ENCODE measurements around the gene LIPC.

The LIPC gene

DNA sequence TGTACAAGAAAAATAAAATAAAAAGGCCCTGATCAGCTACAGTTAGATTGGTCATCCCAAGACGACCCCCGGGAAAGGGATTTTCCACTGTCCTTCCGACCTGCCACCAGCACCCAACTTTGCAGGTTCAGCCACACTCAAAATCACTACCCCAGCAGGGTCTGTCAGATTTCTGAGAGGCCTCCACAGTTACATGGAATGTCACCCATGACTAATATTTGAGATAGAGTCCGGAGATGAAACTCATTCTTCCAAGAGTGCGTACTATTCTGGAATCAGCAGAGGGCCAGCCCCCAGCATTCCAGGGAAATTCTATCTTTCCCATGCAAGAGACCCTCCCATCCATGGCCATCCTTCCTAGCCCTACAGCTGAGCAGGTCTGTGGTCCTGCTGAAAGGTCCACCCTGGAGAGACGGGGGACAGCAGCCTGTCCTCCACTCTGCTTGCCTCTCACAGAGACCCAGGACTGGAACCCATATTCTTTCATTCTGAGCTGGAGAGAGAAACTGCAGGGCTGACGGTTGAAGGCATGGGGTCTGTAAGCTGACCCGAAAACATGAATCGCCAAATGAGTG lies 5.8 kb downstream of the LIPC start:
- DNase-seq, result no peak

DNA sequence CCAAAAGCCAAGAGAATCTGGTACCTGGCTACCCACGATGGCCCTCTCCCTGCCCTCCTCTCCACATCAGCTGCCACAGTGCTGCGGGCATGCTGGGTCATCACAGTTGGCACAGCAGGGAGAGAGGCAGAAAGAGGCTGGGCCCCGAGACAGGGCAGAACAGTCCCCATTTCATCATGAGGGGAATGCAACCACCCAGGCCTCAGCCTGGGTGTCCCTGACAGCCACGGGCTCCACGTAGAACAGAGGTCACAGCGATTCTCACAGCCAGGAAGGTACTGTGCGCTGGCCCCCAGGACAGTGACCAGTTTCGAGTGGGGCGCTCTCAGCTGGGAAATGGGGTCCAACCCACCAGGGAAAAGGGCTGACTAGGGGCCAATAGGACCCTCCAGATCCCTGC lies 6.3 kb downstream of the LIPC start:
- no peak for DNase-seq

DNA sequence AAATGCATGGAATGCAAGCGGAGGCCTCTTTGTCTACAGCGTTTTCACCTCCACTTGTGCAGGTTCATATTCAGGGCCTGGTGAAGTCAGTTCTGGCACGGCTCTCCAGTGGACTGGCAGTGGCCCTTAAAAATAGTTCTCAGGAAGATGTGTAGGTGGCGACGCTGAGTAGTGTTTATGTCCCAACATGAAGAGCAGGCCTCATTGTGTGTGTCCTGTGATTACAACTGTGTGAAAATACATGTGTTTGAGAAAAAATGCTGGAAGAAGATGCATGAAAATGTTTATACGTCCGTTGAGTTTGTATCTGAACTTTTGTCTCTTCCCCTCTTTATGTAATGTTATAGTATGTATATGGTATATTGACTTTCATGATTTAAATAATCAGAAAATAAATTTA lies 7.2 kb downstream of the LIPC start:
- peak; percentile 64 for DNase-seq

DNA sequence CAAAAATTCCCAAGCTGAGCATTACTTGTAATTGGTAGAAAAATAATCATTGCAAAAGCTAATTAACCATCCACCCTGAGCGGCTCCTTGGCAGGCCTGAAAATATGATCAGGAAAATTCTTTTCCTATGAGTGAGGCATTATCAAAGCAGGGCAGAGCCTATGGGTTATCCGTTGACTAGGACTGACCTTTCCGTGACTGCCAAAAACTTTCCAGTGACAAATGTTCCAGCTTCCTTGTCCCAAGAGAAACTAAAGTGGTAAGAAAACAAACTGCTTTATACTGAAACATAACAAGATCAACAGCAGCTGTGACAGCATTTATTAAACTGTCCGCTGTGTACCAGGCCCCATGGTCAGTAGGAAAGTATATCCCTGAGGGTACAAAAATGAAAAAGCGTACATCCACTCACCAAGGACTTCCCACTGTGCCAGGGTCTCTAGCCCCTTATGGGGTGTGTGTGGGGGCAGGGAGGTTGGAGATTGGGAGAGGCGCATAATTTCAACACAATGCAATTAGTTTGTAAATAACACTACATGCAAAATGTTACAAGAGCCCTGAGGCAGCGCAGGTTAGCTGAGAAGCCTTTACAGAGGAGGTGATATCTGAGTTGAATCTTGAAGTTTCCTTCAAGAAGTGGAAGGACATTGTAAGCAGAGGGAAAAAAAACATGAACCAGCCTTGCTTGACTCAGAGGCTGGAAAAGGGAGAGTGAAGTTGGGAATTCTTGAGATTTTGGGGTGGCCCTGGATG lies 8.5 kb downstream of the LIPC start:
- no peak for DNase-seq

DNA sequence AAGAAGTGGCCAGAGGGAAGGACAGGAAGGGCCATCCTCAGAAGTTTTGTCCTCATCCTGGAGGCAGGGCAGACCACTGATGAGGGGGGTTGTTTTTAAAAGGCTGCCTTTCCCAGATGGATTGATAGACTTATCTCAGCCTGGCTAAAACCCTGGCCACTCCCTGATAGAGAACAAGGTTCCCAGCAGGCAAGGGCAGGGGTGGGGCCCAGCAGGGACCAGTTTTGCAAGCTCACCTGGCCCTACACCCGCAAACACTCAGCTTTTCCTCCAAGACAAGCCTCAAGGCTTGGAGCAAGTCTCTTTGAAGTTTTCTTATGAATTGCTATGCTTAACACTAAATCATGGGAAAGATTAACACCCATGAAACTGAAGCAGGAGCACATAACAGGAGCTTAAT lies 9.1 kb downstream of the LIPC start:
- DNase-seq, result no peak

DNA sequence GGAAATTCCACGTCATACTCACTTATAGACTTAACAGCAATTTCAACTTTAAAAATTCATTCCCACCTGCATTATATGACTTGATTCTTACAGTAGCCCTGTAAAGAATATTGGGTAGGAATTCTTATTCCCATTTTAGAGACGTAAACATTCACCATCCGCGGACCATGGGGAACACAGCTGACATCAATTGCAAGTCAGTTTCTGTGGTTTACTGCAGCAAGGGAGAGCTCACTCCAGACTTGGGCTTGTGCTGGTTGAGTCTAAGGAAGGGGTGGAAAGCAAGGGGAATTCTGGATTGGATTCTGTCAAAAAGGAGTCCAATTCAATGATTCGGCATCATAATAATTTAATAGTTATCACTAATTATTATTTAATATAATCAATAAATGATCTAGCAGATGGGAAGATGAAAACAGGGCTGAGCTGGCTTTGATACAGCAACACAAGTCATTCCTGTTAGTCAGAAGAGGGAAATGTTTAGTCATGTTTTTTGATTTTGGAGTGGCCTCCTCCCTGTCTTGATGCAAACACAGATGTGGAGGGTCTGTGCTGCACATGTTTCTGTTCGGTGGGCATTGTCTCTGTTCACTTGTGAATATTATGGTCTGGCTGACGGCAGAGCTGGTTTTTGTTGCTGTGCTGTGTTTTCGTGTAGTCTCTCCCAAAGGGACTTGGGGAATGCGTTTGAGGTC lies 9.7 kb downstream of the LIPC start:
- no peak for DNase-seq

DNA sequence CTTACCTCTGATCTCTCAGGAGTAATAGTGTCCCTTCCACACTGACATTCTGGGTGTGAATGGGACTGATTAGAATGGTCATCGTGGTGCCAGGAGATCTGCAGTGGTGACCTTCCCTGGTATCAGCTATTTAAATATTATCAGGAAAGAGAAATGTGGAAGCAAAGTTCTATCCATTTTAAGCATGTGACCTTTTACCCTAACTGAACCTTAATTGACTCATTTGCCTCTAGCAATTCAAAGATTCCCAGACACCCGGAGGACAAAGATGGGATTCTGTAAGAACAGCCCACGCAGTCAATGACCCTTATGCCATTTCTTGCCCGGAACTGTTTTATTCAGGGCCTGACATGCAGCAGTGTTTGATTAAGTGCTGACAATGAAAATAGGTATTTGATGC lies 10.3 kb downstream of the LIPC start:
- DNase-seq, result no peak

DNA sequence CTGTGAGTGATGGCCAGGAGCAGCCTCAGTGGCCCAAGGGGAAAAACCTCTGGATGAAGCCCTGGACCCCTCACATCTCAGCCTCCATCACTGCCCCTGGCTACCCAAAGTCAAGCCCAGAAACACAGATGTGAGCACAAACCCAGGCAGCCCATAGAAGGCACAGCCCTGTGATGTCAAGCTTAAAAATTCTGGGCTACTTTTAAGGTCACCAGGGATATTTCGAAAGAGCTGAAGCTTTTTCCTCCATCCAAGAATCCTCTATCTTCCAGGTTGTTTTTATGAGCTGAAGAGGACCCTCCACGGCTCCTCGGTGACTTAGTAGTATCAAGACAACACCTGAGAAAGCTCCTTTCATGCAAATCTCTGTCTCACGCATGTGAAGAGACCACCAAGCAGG lies 11.5 kb downstream of the LIPC start:
- DNase-seq, result no peak

DNA sequence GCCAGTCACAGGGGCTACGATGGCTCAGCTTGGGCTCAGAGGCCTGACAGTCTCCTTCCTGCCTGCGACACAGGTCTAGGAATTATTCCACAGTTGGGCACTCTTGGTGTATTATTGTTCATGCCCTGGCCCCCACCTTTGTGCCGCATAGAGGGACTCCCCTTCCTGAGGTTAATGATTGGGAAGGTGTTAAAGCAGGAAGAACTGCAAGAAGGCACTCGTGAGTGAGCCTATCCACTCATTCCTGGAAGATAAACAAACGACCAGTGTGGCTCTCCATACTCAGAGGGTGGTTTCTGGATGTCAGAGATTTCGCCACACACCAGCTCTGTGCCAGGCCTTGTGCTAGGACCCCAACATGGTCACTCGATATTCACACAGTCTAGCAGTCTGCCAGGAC lies 12.3 kb downstream of the LIPC start:
- no peak for DNase-seq

DNA sequence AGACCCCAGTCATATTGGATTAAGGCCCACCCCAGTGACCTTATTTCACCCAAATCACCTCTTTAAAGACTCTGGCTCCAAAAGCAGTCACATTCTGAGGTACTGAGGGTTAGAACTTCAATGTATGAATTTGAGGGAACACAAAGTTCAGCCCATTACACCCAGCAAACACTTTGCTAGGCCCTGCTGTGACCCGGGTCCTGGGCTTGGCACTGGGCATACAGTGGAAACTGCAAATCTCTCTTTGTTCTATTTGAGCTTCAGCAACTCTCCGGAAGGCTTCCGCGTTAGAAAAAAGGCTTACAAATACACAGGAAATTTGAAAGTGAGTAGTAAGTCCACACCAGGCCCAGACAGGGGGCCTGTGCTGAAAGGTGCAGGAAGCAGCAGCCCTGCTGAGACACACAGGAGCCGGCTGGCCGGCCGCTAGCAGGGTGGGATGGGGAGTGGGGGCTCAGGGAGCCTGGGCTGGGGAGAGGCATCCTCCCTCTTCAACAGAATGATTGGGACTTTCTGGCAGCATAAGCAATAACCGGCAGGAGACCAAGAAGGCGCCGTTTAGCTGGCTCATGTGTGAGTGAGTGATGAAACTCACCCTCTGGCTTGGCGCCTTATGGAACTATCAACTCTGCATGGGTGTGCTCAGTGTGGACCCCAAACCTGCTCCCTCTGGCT lies 13.0 kb downstream of the LIPC start:
- DNase-seq, result peak; percentile 11

DNA sequence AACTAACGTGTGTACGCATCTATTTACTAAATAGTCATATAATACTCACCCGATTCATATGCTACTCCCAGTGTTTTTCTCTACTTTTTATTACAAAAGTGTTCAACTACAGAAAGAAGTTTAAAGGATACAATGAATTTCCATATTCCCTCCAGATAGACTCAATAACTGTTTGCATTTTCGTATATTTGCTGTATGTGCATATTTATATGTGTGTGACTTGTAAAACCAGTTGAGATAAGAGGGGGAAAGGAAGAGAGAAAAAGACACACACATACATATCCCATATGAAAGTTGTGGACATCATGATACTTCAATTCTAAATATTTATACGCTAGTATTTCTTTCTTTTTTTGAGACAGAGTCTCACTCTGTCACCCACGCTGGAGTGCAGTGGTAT lies 14.1 kb downstream of the LIPC start:
- no peak for DNase-seq

DNA sequence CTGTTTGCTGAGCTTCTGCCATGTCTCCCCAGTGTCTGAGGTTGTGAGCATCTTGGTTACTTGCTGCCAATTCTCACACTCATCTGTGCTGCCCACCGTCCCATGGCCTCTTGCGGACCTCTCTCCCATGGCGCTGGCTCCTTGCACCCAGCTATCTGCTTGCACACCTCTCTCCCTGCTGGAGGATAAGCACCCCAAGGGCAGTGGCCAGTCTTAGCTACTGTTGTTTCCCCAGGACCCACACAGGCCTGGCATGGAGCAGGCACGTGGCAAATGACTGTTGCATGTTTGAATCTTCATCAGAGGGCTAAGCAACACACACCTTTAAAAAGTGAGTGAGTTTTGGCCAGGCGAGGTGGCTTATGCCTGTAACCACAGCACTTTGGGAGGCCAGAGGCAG lies 14.7 kb downstream of the LIPC start:
- no peak for DNase-seq

DNA sequence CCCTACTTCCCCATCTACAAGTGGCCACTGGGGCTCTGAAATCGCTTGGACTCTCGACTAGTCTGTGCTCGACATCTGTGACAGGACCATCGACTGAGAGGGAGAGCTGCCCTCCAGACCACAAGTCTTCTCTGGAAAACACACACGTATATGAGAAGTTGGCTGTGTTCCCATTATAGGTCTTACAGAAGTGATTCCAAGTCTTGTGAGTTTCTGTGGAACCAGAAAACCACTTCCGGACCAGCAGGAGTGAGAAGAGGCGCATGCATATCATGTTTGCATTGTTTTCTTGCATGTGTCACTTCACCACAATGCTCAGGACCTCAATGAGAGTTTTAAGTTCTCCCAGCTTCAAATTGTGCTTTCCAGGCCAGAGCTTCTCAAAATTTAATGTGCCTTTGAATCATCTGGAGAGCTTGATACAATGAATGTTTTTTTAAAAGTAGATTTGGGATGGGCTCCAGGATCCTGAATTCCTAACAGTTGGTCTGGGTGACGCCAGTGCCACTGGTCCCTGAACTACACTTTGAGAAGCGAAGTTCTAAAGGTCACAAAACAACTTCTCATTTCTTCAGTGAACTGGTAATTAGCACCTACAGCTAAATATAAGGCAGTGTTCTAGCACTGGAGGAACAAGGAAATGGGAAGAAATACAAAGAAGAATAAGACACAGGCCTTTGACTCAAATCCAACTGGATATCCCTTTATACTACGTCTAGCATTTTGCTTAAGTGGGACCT lies 15.7 kb downstream of the LIPC start:
- DNase-seq, result peak; percentile 97

DNA sequence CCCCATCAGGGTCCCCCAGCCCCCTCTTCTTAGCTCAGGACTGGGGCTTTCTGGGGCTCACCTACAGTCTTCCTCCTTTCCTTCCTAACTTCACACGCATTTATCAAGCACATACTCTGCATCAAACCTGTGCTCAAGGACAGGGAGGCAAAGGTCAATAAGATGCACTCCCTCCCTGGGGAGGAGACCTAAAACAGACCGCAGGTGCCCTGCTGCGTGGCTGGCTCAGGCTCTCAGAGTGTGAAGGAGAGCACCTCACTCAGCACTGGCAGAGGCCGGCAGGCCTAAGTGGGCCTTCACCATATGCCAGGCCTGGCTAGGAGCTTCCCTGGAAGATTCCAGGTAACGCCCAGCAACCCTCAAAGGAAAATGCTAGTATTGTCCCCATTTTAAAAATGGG lies 16.5 kb downstream of the LIPC start:
- DNase-seq, result no peak

DNA sequence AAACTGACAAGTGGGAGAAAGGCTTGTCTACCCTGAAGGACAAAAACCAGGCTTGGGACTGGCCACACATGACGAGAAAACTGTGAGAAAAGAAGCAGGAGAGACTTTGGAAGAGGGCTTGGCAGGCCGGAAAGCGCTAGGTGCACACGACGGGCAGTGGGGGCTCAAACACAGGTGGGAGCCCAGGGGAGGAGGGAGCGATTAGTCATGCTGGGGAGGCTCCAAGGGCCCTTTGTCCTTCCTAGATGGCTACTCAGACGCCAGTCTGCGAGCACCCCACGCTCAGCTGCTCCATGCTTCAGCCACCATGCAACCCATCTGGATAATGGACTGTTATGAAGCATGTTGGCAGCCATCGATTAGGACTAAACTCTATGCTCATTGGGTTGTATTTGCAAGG lies 17.1 kb downstream of the LIPC start:
- no peak for DNase-seq

DNA sequence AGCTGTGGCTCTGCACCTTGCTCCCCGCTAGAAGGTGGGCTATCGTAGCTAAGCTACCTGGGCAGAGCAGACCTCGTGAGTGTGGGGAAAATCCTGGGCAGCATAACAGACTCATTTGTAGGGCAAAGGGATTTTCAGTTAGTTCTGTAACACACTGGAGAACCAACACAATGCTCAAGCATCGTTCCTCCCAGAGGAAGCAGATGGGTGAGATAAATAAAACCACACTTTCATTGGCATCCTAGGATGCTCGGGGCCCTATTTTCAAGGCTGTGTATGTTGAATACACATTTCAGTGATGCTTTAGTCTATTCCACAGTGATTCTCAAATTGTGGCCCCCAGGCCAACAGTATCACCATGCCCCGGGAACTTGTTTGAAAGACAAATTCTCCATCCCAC lies 20.0 kb downstream of the LIPC start:
- DNase-seq, result no peak

DNA sequence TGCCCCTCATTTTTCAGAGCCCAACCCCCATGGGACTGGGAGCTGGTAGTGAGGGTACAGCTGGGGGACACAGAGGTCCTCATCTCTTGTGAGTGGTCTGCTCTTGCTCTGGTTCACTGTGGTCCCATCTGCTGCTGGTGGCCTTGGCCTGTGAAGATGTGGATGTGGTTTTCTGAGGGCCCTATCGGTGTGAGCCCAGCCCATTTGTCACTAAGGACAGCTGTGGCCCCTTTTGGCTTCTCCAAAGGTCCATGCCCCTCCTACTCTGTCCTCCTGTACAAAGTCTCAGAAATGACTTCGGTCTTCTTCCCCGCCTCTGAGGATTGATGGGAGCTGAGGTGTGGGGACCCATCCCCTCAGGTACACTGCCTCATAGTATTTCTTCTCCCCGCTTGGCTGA lies 21.0 kb downstream of the LIPC start:
- no peak for DNase-seq

DNA sequence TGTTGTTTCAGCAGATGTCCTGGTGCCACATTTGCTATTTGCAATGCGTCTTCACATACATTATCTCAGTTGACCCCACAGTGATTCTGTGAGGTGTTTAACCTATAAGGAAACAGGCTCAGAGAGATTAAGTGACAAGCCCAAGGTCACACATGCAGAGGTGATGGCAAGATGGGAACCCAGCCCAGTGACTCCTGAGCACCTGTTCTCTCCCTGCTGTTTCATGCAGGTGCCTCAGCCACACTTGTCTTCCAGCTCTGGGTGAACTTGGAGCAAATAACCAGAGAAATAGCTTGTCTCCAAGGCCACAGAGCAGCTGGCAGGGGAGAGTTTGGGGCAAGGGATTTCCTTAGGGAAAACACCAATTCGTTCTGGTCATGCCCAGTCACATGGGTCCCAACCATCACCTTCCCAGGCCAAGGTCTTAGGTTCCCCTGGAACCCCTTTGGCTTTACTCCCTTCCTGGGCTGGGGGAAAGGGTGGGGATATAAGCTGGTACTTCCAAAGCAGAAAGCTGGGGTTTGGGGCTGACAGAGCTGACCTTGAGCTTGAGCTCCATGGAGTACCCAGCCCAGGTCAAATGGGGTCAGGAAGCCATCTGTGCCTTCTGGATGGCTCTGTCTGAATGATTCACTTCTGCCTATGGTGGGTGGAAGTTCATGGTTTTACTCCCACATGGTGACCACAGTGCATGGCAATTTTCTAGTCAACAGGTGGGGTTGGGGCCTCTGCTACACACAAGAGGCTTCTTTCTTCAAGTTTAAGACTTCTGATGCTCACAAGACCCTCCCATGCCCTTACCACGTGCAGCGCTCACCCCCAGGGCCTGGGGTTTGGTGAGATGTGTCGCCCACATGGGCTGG lies 22.4 kb downstream of the LIPC start:
- DNase-seq, result peak; percentile 88

DNA sequence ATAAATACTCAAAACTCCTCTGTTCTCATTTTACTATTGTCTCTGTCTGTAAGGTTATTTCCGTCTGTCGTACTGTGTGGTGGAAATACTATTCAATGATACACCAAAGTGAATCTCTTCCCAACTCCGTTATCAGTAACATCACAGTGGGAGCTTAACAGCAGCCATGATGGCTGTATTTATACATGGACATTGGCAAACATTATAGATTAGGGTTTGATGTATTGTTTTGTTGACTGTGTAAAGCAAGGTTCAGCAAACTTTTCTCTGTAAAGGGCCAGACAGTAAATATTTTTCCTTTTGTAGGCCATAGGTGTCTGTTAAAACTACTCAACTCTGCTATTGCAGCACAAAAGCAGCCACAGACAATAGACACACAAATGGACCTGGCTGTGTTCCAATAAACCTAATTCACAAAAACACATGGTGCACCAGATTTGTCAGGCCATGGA lies 23.2 kb downstream of the LIPC start:
- no peak for DNase-seq

DNA sequence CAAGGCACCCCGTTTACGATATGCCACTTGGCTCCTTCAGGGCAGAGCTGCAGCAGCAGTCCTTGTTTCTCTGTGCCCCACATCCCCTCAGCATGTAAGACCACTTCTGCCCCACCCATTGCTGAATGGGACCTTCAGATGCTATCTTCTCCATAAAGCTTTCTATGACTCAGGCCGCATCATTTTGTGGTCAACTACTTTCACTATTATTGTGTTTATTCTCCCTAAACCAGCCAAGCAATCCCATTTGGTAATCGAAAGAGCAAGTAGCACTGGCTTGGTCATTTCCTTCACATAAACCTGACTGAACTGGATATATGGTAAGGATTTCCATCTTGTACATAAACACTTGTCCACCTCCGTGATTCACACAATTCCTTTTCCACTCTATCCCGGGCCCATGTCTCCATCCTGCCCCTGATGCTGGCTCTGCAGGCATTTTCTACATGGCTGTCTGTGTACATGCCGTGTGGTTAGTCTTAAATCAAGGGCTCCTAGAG lies 25.7 kb downstream of the LIPC start:
- DNase-seq, result peak; percentile 85

DNA sequence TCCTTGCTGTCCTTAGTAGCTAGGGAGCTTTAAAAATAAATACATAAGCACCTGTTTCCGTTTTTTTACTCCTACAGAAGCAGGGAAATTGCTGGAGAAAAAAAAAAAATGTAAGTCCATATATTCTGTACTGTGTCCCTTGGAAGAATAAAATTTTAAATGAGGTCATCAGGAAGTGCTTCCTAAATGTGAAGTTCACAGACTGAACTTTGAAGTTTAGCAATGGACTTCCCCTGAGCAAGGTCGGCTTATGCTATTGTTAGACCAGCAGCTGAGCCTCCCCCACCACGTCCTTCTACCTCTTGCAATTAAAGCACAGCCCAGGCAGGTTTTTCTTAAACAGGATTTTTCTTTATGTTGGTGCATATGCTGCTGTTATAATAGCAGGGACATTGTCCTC lies 26.3 kb downstream of the LIPC start:
- peak; percentile 35 for DNase-seq

DNA sequence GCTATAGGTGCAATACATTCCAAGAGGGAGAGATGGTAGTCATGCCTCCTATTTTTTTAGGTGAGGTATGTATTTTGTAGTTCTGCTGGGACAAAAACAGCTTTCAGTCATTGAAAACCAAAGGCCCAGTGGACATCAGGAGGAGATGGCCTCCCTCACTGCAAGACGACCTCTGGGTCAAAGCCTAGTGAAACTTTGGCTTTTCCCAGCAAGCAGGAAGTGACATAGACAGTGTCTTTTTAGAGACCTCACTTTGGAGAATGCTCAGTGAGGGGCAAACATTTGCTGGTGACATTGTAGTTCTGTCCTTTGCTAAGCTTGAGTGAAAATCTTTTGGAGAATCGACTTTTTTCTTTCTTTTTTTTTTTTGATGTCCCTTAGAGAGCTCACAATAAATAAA lies 27.3 kb downstream of the LIPC start:
- DNase-seq, result no peak

Data from MV-4-11 (cell line).